SK-N-DZ (cell line): ENCODE measurements around the gene MAPK8IP1.
A peak's percentile ranks its signal among the peaks of the same experiment; 100 is the strongest.

ENCODE experiments used
- DNase-seq: peaks from one replicate; pipeline ENCODE4 v3.0.0-alpha.2; 2015; ENCODE audit warnings: low spot score

Gene MAPK8IP1

DNA sequence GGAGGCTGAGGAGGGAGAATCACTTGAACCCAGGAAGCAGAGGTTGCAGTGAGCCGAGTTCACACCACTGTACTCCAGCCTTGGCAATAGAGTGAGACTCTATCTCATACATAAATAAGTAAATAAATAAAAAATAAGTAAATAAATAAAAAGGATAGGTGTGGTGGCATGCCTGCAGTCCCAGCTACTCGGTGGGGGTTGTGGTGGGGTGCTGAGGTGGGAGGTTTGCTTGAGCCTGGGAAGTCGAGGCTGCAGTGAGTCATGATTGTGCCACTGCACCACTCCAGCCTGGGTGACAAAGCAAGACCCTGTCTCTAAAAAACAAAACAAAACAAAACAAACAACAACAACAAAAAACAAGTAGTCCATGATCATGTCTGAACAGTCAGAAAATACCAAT lies 40.1 kb downstream of the MAPK8IP1 start:
- no peak for DNase-seq

DNA sequence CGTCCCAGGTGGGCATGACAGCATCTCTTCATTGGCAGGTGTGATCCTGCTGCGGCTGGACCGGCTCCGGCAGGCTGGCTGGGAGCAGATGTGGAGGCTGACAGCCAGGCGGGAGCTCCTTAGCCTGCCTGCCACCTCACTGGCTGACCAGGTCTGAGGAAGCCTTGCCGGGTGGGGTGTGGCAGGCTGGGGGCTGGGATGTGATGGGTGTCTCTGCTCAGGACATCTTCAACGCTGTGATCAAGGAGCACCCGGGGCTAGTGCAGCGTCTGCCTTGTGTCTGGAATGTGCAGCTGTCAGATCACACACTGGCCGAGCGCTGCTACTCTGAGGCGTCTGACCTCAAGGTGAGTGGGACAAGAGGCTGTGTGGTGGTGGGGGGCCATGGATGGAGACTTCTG lies 40.5 kb downstream of the MAPK8IP1 start:
- peak; percentile 73 for DNase-seq

GRCh38 chr11:45926536-45927331 lies 41.3 kb downstream of the MAPK8IP1 start:
- DNase-seq, result no peak

DNA sequence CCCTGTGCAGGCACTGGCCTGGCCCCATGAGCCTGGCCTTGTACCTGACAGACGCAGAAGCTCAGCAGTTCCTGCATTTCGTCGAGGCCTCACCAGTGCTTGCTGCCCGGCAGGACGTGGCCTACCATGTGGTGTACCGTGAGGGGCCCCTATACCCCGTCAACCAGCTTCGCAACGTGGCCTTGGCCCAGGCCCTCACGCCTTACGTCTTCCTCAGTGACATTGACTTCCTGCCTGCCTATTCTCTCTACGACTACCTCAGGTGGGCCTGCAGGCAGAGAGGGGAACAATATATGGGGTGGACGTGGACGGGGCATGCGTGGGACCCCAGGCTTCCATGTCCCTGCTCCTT lies 41.9 kb downstream of the MAPK8IP1 start:
- DNase-seq, result no peak

GRCh38 chr11:45927684-45928413 lies 42.4 kb downstream of the MAPK8IP1 start:
- DNase-seq, result no peak

- no peak for DNase-seq
Observed at GRCh38 chr11:45928535-45929215, 43.2 kb downstream of the MAPK8IP1 start.

DNA sequence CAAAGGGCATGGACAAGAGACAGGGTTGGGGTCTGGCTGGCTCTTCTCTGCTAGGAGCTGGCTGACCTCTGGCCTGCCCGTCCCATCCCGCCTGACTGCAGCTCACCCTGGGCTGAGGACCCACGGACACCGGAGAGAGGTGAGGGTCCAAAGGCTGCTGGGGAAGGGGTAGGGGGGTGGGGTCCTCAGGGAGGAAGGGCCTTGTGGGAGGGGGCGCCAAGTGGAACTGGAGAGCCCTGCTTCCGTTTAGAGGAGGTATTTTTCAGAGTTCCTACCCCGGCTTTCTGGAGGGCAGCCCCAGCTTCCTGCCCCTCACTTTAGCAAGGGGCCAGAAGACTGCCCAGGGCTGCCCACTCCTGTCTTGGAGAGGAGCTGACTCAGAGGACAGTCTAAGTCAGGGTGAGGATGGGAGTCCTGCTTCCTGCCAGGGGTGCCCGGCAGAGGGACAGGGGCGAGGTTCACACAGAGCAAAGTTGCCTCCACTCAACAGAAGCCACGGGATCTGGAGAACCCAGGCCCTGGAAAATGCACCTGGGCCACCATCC lies 44.1 kb downstream of the MAPK8IP1 start:
- no peak for DNase-seq

DNA sequence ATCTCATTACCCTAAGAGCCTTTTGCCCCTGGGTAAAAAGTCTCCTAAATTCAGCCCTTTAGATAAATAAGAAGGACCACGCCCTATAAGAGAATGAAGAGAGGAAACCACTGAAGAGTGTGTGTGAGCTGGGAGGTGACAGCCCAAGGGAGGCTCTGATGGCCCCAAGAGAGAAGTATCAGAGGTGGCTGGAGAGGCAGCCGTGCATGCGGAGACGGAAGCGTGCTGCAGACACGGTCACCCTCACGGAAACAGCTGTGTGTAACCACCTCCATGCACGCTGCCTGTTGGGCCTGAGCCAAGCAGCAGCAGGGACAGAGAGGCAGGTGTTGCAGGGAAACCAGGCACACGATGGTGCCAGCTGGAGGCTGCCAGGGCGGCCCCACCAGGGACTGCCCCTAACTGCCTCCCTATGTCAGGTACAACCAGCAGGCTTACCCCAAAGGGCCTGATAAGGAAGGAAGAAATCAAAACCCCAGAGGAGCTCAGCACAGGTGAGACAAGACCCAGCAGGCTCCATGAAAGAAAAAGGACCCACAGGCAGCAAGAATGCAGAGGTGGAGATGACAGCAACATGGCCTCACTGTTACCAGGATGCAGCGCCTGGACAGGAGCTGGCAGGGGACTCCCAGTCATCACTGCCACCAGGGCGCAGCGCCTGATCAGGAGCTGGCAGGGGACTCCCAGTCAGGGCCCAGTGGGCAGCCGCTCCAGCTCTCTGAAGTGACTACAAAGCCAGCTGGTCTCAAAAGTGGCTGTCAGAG lies 44.8 kb downstream of the MAPK8IP1 start:
- DNase-seq, result no peak

GRCh38 chr11:45930951-45931570 lies 45.6 kb downstream of the MAPK8IP1 start:
- no peak for DNase-seq

DNA sequence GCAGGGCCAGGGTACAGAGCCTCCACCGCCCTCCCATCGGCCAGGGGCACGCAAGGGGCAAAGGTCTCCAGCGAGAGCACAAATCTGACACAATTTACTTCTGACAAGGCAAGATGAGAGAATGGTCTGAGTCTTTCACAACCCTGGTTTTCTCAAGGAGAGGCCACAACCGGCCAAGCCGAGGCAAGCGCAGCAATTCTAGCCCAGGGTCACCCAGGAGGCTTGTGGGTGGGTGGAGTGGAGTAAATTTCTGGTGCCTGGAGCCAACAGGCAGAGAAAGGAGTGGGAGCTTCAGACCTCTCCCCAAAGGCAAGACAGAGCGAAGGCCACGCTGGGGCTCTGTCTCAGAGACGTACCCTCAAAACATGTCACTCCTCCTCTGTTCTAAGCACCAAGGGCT lies 46.3 kb downstream of the MAPK8IP1 start:
- no peak for DNase-seq

GRCh38 chr11:45932217-45932616 lies 46.8 kb downstream of the MAPK8IP1 start:
- no peak for DNase-seq

GRCh38 chr11:45933131-45933831 lies 47.8 kb downstream of the MAPK8IP1 start:
- no peak for DNase-seq

DNA sequence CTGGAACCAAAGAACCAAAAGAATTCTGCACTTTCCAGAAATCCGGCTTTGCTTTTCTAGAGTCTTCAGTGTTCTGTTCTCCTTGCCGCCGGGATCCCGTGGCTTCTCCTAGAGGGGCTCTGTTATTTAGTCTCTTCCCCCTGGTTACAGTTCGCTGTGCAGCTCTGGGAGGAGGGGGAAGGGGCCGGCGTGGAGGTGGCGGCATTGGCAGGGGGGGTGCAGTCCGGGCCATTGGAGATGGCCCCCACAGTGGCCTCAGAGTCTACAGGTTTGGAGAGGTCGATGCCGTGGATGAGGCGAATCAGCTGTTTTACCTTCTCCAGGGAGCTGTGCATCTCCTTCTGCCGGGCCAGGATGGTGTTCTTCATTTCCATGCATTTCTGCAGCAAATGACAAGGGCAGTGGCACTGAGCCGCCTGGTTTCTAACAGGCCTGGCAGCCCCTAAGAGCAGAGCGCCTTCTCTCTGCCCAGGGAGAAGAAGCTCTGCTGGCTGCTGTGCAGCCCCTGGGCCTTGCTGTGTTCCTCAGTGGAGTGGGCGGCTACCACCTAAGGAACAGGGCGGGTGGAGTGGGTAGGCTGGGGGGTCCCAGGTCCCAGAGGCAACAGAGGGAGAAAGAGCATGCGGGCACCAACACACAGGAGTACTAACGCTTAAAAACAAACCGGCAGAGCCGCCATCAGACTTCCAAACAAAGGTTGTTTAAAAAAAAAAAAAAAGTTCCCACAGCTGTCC lies 48.6 kb downstream of the MAPK8IP1 start:
- no peak for DNase-seq

GRCh38 chr11:45934580-45935318 lies 49.3 kb downstream of the MAPK8IP1 start:
- no peak for DNase-seq

DNA sequence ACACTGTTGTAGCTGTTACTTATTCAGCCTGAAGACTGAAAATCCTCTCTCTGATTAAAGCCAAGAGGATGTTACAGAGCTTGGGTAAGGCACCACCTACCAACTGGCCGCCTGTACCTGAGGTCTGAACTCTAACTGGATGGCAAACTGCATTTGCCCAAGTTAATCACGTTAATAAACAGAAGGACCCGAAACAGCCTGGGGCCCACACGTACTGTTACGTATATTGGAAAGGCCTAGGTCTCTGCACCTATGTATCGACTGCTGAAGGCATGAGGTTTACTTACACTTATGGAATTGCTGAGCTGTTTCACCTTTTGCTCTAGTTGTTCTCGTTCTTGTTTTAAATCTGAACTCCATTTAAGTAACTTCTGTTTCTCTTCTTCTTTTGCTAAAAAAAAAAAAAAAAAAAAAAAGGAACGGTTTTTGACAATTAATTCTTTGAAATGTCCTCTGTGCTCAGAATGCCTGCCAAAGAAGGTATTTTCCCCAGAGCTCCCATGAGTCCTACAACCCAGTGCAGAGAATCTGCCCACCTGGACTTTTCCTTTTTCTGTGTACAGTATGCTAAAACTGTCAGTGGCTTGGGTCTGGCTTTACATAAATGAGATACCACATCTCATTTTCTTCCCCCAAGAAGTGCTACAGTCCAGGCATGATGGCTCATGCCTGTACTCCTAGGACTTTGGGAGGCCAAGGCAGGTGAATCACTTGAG lies 50.1 kb downstream of the MAPK8IP1 start:
- no peak for DNase-seq

GRCh38 chr11:45936511-45937054 lies 51.1 kb downstream of the MAPK8IP1 start:
- no peak for DNase-seq

- no peak for DNase-seq
Observed at GRCh38 chr11:45937916-45938315, 52.5 kb downstream of the MAPK8IP1 start.

GRCh38 chr11:45939836-45940235 lies 54.4 kb downstream of the MAPK8IP1 start:
- no peak for DNase-seq
